ENCODE results near the gene MBLAC1. TPM values are rescaled to one million over a fixed set of nuclear protein-coding genes. Genes with fewer than 3 reads are reported as not detected.

The MBLAC1 gene
- total RNA-seq, 2 experiments from 2014 or later, result 2.3 to 3.6 TPM

DNA sequence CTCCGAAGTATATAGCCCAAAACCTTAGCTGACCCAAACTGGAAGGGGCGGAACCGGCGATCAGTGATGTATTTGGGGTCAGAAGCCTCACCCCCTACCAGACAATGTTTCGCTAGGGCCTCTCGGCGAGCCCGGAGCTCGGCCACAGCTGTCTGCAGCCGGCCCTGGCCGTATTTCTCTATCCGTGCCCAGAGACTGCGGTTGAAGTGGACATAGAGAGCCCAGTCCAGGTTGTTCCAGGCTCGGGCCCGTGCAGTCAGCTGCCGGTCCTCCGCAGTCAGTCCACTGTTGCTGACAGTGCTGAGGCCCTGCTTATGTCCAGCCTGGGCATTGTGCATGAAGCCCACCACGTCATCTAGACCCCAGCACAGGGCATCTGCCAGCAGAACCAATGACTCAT lies 33.3 kb downstream of the MBLAC1 start:
- DNase-seq, result no peak
- ChIA-PET POLR2A (interaction anchor here (0.7 kb wide), 1 partner anchor 8 kb away, joined by 5 read pairs; the partner anchor contains the start of gene GAL3ST4), CTCF (interaction anchor here (0.9 to 1.3 kb wide), 2 partner anchors 8 to 16 kb away, joined by 3 read pairs; partner anchors contain the start of gene GAL3ST4)
- peak overlapping the region; percentile 36 for H3K27ac Mint-ChIP-seq
- H3K4me1 Mint-ChIP-seq, result peaks cover 70% of the 10 kb centered on the region
- H3K36me3 Mint-ChIP-seq (ENCODE audit: low read depth), result peaks cover 31% of the 10 kb centered on the region
- H3K4me3 Mint-ChIP-seq, result no peak overlapping the region
- no peaks in the 10 kb centered on the region for H3K27me3 Mint-ChIP-seq
- no peaks in the 10 kb centered on the region for H3K9me3 Mint-ChIP-seq

DNA sequence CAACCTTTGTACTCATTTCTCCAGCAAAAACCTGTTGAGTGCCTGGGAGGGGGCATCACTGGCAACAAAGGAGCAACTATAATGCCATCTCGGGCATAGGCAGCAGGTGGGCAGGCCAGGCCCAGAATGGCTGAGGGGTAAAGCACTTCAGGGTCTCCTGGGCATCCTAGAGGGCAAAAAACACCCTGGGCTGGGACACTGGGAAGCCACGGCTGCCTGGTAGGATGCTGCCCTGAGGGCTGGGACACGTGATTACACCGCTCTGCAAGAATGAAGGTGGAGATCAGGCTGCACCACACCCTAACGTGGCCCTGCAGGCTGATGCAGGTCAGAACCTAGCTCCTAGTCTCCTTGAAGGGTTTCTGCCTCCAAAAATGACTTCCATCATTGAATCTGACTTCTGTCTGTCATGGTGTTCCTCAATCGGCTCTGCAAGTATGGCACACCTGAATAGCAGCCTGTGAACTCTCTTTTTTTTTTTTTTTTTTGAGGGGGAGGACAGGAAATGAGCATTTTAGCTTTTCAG lies 36.3 kb downstream of the MBLAC1 start:
- Mint-ChIP-seq H3K4me3 (peak overlapping the region; percentile 60), H3K4me1 (peaks cover 72% of the 10 kb centered on the region), H3K36me3 (ENCODE audit: low read depth) (peaks cover 10% of the 10 kb centered on the region), H3K27me3 (no peaks in the 10 kb centered on the region), H3K9me3 (no peaks in the 10 kb centered on the region), H3K27ac (peak overlapping the region; percentile 98)
- ChIA-PET POLR2A (interaction anchor here (0.6 kb wide), 1 partner anchor 62 kb away, joined by 5 read pairs; no protein-coding TSS in a partner anchor), CTCF (interaction anchor here (0.6 to 1.2 kb wide), 4 partner anchors 20 to 279 kb away, joined by 3 to 5 read pairs (median 3); partner anchors contain the start of gene MBLAC1)
- DNase-seq, result peak; percentile 47

DNA sequence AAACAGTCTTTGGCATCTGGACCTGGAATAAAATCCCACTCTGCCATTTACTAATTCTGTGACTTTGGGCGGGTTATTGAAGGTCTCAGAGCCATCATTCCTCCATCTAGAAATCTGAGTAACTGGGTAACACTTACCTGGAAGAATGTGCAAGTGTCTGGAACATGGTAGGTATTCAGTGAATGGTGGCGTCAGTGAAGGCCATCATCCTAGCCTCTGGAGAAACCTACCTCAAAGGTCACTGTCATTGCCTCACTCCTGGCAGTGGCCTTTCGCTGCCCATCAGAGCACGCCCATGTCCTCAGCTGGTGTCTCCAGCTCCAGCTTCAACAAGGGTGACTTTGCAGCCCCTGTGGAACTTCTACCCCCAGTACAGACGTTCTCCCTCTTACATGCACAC lies 37.1 kb downstream of the MBLAC1 start:
- no peak for DNase-seq
- peak overlapping the region; percentile 60 for H3K4me3 Mint-ChIP-seq
- peak overlapping the region; percentile 98 for H3K27ac Mint-ChIP-seq
- no peaks in the 10 kb centered on the region for H3K9me3 Mint-ChIP-seq
- CTCF ChIA-PET, result interaction anchor here (0.5 to 1.3 kb wide), 7 partner anchors 8 to 41 kb away, joined by 3 to 5 read pairs (median 3); partner anchors contain the start of genes LAMTOR4 and MBLAC1
- H3K27me3 Mint-ChIP-seq, result no peaks in the 10 kb centered on the region
- POLR2A ChIA-PET, result interaction anchor here (0.6 kb wide), 1 partner anchor 61 kb away, joined by 5 read pairs; no protein-coding TSS in a partner anchor
- H3K36me3 Mint-ChIP-seq (ENCODE audit: low read depth), result peaks cover 10% of the 10 kb centered on the region
- peaks cover 78% of the 10 kb centered on the region for H3K4me1 Mint-ChIP-seq

DNA sequence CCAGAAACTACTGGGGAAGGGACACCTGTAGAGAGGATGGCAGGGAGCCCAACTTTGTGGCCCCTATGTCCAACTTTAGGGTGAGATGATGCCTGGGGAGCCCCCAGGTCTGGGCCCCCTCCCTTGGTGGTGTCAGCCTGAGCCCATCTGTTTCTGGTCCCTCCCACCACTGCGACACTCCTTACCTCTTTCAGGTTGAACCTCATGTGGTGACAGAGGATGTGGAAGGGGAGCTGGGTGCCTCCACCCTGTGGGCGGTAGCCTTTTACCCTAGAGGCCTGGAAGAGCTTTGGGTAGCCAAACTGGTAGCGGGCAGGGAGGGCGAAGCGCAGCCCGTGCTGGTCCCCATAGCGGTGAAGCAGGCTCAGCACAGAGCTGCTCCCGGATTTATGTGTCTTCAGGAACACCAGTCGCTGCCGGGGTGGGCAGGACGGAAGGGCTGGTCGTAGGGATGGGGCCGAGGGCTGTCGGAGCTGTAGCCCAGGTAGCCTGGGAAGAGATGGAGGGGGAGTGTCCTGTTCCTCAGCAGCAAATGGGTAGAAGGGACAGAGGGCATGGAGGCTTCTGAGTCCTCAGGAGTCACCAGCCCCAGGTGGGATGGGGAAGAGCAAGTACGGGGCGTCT lies 39.7 kb downstream of the MBLAC1 start:
- Mint-ChIP-seq H3K4me3 (peak overlapping the region; percentile 78), H3K27me3 (peaks cover 7% of the 10 kb centered on the region), H3K4me1 (peaks cover 87% of the 10 kb centered on the region), H3K36me3 (ENCODE audit: low read depth) (peaks cover 11% of the 10 kb centered on the region), H3K27ac (peak overlapping the region; percentile 94), H3K9me3 (no peaks in the 10 kb centered on the region)
- DNase-seq, result peak; percentile 72
- POLR2A ChIA-PET, result interaction anchor here (1.0 kb wide), 1 partner anchor 18 kb away, joined by 3 read pairs; the partner anchor contains the start of gene LAMTOR4
- CTCF ChIA-PET, result interaction anchor here (0.7 to 2.4 kb wide), 6 partner anchors 10 to 38 kb away, joined by 3 to 9 read pairs (median 3); partner anchors contain the start of genes GPC2 and STAG3

DNA sequence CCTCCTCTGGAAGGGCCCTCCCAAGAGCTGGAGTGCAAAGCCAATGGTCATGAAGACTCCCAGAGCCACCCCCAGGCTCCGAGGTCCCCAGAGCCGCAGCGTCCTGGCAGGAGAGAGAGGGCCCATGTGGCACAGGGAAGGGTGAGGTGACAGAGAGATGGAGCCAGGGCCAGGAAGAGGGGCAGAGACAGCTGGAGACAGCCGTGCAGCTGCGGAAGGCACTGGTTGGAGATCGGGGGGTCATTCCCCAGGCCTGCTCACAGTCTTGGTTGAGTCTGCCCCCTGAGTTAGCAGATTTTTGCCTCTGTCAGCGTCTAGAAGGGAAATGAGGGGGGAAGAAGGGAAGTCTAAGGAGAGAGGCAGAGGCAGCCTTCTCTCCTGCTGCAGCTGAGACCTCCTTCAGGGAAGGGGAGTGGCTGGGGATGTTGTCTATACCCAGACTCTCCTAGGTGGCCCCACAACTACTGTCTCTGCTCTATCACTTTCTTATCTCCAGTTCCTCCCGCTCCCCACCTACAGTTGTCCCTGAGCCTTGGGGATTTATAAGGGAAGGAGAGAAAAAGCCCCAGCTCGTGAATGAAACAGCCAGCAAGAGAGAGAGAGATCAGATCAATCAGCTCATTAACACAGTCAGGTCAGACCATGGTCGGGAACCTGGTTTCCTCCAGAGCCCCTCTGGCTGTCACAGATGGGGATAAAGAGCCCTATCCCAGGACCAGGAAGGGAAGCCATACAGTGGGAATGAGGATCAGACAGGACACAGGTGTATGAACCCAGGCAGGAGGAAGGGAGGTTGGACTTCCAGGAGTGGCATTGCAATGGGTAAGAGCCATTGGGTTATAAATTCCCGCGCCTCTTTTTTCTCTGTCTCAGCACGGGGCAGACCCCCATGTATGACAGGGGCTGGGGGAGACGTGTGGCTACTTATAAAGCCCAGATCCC lies 40.5 kb downstream of the MBLAC1 start:
- POLR2A ChIA-PET, result interaction anchor here (1.0 kb wide), 2 partner anchors 10 to 19 kb away, joined by 3 read pairs; partner anchors contain the start of gene LAMTOR4
- peaks cover 9% of the 10 kb centered on the region for H3K27me3 Mint-ChIP-seq

DNA sequence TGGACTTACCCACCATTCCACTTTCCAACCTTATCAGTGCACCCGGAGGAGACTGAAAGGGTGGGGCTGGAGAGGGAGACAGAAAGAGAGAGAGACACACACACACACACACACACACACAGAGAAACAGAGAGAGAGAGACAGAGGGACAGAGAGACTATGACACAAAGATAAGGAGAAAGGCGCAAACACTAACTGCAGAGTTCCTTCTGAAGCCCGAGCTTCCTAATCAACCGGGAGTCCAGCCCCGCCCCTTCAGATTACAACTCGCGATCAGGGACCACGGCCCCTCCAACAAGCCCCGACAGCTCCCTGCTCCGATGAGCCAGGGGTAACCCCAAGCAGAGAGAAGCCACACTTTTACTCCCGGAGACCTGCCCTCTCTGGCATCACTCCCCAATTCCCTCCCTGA lies 41.2 kb downstream of the MBLAC1 start:
- ChIA-PET CTCF (interaction anchor here (0.9 to 2.1 kb wide), 6 partner anchors 8 to 53 kb away, joined by 3 to 7 read pairs (median 4); partner anchors contain the start of genes GPC2 and STAG3), POLR2A (interaction anchor here (1.0 kb wide), 2 partner anchors 8 to 11 kb away, joined by 3 to 5 read pairs; no protein-coding TSS in a partner anchor)
- no peaks in the 10 kb centered on the region for H3K9me3 Mint-ChIP-seq
- H3K4me3 Mint-ChIP-seq, result peak overlapping the region; percentile 78
- H3K27me3 Mint-ChIP-seq, result peaks cover 9% of the 10 kb centered on the region
- peak overlapping the region; percentile 94 for H3K27ac Mint-ChIP-seq
- H3K4me1 Mint-ChIP-seq, result peaks cover 79% of the 10 kb centered on the region
- H3K36me3 Mint-ChIP-seq (ENCODE audit: low read depth), result peaks cover 11% of the 10 kb centered on the region
- no peak for DNase-seq

More for the DNA sequence above, 40.5 kb downstream of the MBLAC1 start:
- H3K36me3 Mint-ChIP-seq (ENCODE audit: low read depth), result peaks cover 11% of the 10 kb centered on the region
- peak overlapping the region; percentile 94 for H3K27ac Mint-ChIP-seq
- peaks cover 85% of the 10 kb centered on the region for H3K4me1 Mint-ChIP-seq
- H3K9me3 Mint-ChIP-seq, result no peaks in the 10 kb centered on the region
- CTCF ChIA-PET, result interaction anchor here (0.9 to 2.4 kb wide), 8 partner anchors 10 to 54 kb away, joined by 3 to 9 read pairs (median 4); partner anchors contain the start of genes GPC2 and STAG3
- DNase-seq, result no peak
- peak overlapping the region; percentile 78 for H3K4me3 Mint-ChIP-seq

DNA sequence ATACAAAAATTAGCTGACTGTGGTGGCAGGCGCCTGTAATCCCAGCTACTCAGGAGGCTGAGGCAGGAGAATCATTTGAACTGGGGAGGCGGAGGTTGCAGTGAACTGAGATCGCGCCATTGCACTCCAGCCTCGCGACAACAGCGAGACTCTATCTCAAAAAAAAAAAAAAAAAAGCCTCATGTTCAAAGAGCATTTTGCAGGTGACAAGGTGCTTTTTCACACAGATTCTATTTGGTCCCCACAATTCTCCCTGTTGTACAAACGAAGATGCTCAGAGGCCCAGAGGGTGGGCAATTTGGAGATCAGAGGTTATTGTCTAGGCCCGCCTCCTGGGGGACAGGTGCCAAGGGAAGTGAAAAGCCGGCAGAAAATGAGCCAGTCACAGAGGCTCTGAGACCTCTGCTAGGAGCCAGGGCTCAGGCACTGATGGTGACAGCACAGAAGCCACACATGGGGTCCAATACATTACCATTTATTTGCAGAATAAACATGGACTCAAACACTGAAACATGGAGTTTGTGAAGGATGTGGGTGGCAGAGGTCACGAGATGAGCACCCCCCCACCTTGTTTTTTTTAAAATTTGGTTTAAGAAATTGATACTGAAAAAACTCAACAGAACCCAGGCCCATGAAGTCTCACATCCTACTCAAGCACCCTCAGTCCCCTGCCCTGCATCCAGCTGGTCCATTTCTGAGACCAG lies 42.5 kb downstream of the MBLAC1 start:
- peak; percentile 31 for DNase-seq
- Mint-ChIP-seq H3K4me3 (peak overlapping the region; percentile 78), H3K27me3 (peaks cover 9% of the 10 kb centered on the region), H3K27ac (peak overlapping the region; percentile 94), H3K4me1 (peaks cover 69% of the 10 kb centered on the region), H3K36me3 (ENCODE audit: low read depth) (peaks cover 10% of the 10 kb centered on the region), H3K9me3 (no peaks in the 10 kb centered on the region)
- CTCF ChIA-PET, result interaction anchor here (1.1 to 2.1 kb wide), 2 partner anchors 8 to 36 kb away, joined by 4 to 7 read pairs; partner anchors contain the start of genes GPC2 and STAG3
- POLR2A ChIA-PET, result no interaction called here

DNA sequence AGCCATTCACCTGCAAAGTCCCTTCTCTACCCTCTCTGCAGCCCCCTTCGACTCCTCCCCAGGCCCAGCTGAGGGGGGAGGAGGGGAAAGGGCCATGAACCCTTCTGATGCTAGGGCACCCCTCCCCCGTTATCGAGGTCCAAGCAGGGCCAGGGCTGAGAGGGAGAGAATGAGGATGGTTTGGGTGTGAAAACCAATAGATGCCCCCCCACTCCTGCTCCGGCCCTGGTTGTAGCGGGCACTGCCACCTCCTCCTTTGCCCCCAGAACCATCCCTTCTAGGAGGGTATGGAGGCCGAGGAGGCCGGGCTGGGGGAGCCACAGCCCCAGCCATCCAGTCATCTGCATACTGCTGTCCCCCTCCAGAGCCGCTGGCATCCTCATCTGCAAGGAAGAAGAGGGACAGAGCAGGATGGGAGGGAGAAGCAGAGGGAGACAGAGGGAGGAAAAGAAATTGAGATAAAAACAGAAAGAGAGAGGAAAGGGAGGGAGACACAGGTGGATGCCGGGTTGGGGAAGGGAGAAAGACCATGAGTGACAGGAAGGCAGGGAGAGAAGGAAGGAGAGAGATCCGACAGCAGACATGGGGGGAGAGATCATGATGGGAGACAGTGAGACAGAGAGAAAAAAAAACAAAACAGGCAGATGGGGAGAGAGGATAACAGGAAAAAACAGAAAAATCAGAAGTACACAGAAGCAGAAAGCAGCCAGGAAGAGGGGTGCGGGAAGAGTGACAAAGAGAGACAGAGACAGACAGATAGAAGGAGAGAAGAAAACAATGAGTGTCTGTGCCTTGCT lies 43.5 kb downstream of the MBLAC1 start:
- H3K27ac Mint-ChIP-seq, result peak overlapping the region; percentile 84
- no peak for DNase-seq
- no peaks in the 10 kb centered on the region for H3K9me3 Mint-ChIP-seq
- peaks cover 11% of the 10 kb centered on the region for H3K36me3 Mint-ChIP-seq (ENCODE audit: low read depth)
- peaks cover 70% of the 10 kb centered on the region for H3K4me1 Mint-ChIP-seq
- ChIA-PET CTCF (interaction anchor here (0.6 to 1.5 kb wide), 3 partner anchors 10 to 20 kb away, joined by 3 to 5 read pairs (median 5); no protein-coding TSS in a partner anchor), POLR2A (no interaction called here)
- H3K27me3 Mint-ChIP-seq, result peaks cover 9% of the 10 kb centered on the region
- peak overlapping the region; percentile 61 for H3K4me3 Mint-ChIP-seq

DNA sequence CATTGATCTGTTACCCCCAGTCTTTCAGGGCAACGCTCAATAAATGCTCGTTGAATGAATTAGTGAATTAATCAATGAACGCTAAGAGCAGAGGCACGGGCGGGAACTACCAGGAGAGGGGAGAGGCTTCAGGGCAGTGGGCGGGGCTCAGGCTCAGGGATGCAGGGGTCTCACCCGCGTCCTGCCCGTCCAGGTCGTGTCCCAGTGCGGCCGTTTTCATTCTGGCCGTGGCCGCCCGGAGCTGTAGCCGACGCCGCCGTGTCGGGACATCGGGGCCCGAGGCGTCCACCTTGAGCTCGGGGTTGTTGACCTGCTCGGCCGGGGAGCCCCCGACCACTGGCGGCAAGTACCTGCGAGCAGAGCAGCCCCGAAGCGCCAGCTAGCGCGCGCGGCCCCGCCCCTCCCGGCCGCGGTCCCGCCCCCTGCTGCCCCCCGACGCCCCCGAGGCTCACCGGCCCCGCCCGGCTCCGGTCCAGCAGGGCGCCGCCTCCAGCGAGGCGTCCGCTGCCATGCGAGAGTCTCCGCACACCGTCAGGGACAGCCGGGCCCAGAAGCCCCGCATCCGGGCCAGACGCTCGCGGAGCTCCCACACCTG lies 44.4 kb downstream of the MBLAC1 start:
- H3K36me3 Mint-ChIP-seq (ENCODE audit: low read depth), result peaks cover 13% of the 10 kb centered on the region
- H3K9me3 Mint-ChIP-seq, result no peaks in the 10 kb centered on the region
- POLR2A ChIA-PET, result no interaction called here
- peaks cover 9% of the 10 kb centered on the region for H3K27me3 Mint-ChIP-seq
- peak overlapping the region; percentile 84 for H3K27ac Mint-ChIP-seq
- H3K4me3 Mint-ChIP-seq, result peak overlapping the region; percentile 61
- CTCF ChIA-PET, result interaction anchor here (0.6 to 1.5 kb wide), 4 partner anchors 7 to 19 kb away, joined by 3 to 5 read pairs (median 4); no protein-coding TSS in a partner anchor
- peaks cover 69% of the 10 kb centered on the region for H3K4me1 Mint-ChIP-seq
- DNase-seq, result peak; percentile 33

DNA sequence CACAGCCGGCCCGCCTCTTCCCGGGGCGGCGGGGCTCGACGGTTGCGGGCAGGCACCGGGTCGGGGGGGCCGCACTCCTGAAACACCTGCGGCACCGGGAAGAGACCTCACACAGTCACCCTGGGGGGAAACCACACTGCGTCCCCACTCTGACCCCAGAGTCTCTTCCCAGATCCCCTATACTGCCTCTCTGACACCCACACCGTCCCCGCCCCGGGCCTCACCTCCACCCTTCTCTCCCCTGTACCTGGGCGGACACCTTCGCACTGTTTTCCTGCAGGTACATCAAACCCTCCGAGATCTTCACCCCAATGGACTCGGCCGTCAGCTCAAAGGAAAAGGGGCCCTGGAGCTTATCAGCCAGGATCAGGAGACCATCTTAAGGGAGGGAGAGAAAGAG lies 45.1 kb downstream of the MBLAC1 start:
- no peak for DNase-seq
- Mint-ChIP-seq H3K9me3 (no peaks in the 10 kb centered on the region), H3K4me1 (peaks cover 69% of the 10 kb centered on the region), H3K4me3 (peak overlapping the region; percentile 63), H3K36me3 (ENCODE audit: low read depth) (peaks cover 13% of the 10 kb centered on the region), H3K27ac (no peak overlapping the region), H3K27me3 (peaks cover 9% of the 10 kb centered on the region)
- ChIA-PET CTCF (interaction anchor here (0.6 to 1.5 kb wide), 4 partner anchors 8 to 48 kb away, joined by 3 to 5 read pairs (median 4); no protein-coding TSS in a partner anchor), POLR2A (interaction anchor here (1.0 kb wide), 1 partner anchor 36 kb away, joined by 3 read pairs; no protein-coding TSS in a partner anchor)
